GM12878 (cell line): ENCODE measurements around the gene EML1. TPM values are rescaled to one million over a fixed set of nuclear protein-coding genes. Genes with fewer than 3 reads are reported as not detected.
A peak's percentile ranks its signal among the peaks of the same experiment; 100 is the strongest.

Experiments used
- ATAC-seq: fragments of 200-7000 bp; cut with Tn5 transposase; 3 replicates; pipeline ENCODE4 v1.9.1; 2020; ENCODE audit warnings: mild to moderate bottlenecking, moderate library complexity
- BruUV-seq: library from RNA; stranded (reverse); fragments of 400-500 nt; replicated peaks from 2 replicates; lab custom pipeline; 2021; lab: Mats Ljungman, UMichigan
- CTCF ChIA-PET: fragments of 300-600 bp; sonication (Branson Sonifier 250); formaldehyde crosslinking; extraction: SDS; loops from one replicate; lab custom pipeline; 2021; ENCODE audit warnings: inconsistent platforms; lab: Yijun Ruan, JAX
- POLR2A ChIA-PET: fragments of 350-600 bp; formaldehyde crosslinking; extraction: SDS; loops from one replicate; lab custom pipeline; 2021; ENCODE audit warnings: inconsistent platforms; lab: Charles Lee
- RAD21 ChIA-PET: fragments of 300-600 bp; sonication (Branson Sonifier 250); formaldehyde crosslinking; loops from one replicate; lab custom pipeline; 2023; ENCODE audit warnings: antibody characterized with exemption; ENCODE audit not compliant: unreplicated experiment; lab: Charles Lee
- SMC1A ChIA-PET: fragments of 300-600 bp; sonication (Branson Sonifier 250); formaldehyde crosslinking; loops from one replicate; lab custom pipeline; 2023; ENCODE audit not compliant: unreplicated experiment, uncharacterized antibody; lab: Charles Lee
- DNase-seq: peaks from one replicate; pipeline ENCODE4 v3.0.0-alpha.2; 2011; ENCODE audit warnings: low read depth, low spot score
- FAIRE-seq: peaks from 3 replicates; lab custom pipeline; 2011; peaks lifted over from hg19 to GRCh38; lab: Jason Lieb, UNC
- H2AFZ ChIP-seq: 2 replicates; pipeline ENCODE4 v1.6.0; 2011; ENCODE audit warnings: low read depth, low read length, control low read depth; ENCODE audit not compliant: control insufficient read depth
- H3K27ac ChIP-seq: 2 replicates; pipeline ENCODE4 v1.5.1; 2011; ENCODE audit warnings: control low read depth; ENCODE audit not compliant: control insufficient read depth, insufficient read depth
- H3K27me3 ChIP-seq, 2 experiments: replicated peaks in 1 of 2; 2 replicates each; pipeline versions ENCODE4 v1.6.0 to v1.6.1; 2011; ENCODE audit warnings: low read length in 1 of 2; ENCODE audit not compliant: control insufficient read depth in 2 of 2, insufficient read depth in 2 of 2
- H3K36me3 ChIP-seq, 2 experiments: 2 replicates each; pipeline ENCODE4 v1.5.1; 2011; ENCODE audit warnings: low read length in 1 of 2; ENCODE audit not compliant: control insufficient read depth in 2 of 2, insufficient read depth in 2 of 2
- H3K4me1 ChIP-seq: 2 replicates; pipeline ENCODE4 v1.6.1; 2011; ENCODE audit warnings: mild to moderate bottlenecking, low read length, moderate library complexity, mixed read lengths; ENCODE audit not compliant: control insufficient read depth, insufficient read depth
- H3K4me2 ChIP-seq: 2 replicates; pipeline ENCODE4 v1.6.0; 2011; ENCODE audit warnings: control low read depth; ENCODE audit not compliant: control insufficient read depth, insufficient read depth
- H3K4me3 ChIP-seq: fragments of 200-600 bp; sonication (generic); 2 replicates; pipeline ENCODE4 v1.5.1; 2016
- H3K79me2 ChIP-seq: 2 replicates; pipeline ENCODE4 v1.6.0; 2011; ENCODE audit warnings: low read length; ENCODE audit not compliant: control insufficient read depth, insufficient read depth
- H3K9ac ChIP-seq: 2 replicates; pipeline ENCODE4 v1.8.0; 2011; ENCODE audit warnings: low read length, control low read depth, mixed read lengths; ENCODE audit not compliant: control insufficient read depth, insufficient read depth
- H3K9me3 ChIP-seq: replicated peaks from 3 replicates; pipeline ENCODE4 v1.5.1; 2011; ENCODE audit warnings: mild to moderate bottlenecking, low read length; ENCODE audit not compliant: control insufficient read depth, insufficient read depth
- H4K20me1 ChIP-seq: 2 replicates; pipeline ENCODE4 v1.6.0; 2011; ENCODE audit not compliant: control insufficient read depth, insufficient read depth
- ATF7 ChIP-seq: fragments of 450-650 bp; IDR thresholded peaks from 2 replicates; pipeline ENCODE4 v1.6.1; 2016; ENCODE audit warnings: low read depth, mild to moderate bottlenecking
- BHLHE40 ChIP-seq, 2 experiments: fragments of 450-650 bp in 1 of 2; IDR thresholded peaks; 2 replicates each; pipeline ENCODE4 v1.6.1; 2011 to 2017; ENCODE audit warnings: low read depth in 2 of 2, borderline replicate concordance in 1 of 2, improper control_type of control experiment in 1 of 2, low read length in 1 of 2, mild to moderate bottlenecking in 1 of 2
- CBFB ChIP-seq: IDR thresholded peaks from 2 replicates; pipeline ENCODE4 v1.6.1; 2016; ENCODE audit warnings: antibody characterized with exemption, low read depth
- CBX3 ChIP-seq: fragments of 200-600 bp; sonication (generic); IDR thresholded peaks from 2 replicates; pipeline ENCODE4 v1.6.1; 2016; ENCODE audit warnings: low read depth, borderline replicate concordance
- CREM ChIP-seq: IDR thresholded peaks from 2 replicates; pipeline ENCODE4 v1.6.1; 2014; ENCODE audit warnings: antibody characterized with exemption, low read depth
- EP300 ChIP-seq, 2 experiments: fragments of 150-350 bp in 1 of 2; IDR thresholded peaks; 2 replicates each; pipeline ENCODE4 v1.6.1; 2011 to 2012; ENCODE audit warnings: low read depth in 2 of 2, low read length in 2 of 2, borderline replicate concordance in 1 of 2, improper control_type of control experiment in 1 of 2, inconsistent platforms in 1 of 2; ENCODE audit not compliant: control insufficient read depth in 1 of 2
- GATAD2B ChIP-seq: fragments of 450-650 bp; conservative IDR thresholded peaks from 2 replicates; pipeline ENCODE4 v1.6.1; 2017; ENCODE audit warnings: low read depth, mild to moderate bottlenecking, moderate library complexity
- HDAC6 ChIP-seq: fragments of 200-600 bp; sonication (generic); IDR thresholded peaks from one replicate; pipeline ENCODE4 v1.8.0; 2017; ENCODE audit warnings: antibody characterized with exemption; ENCODE audit not compliant: unreplicated experiment
- IKZF1 ChIP-seq: fragments of 450-650 bp; conservative IDR thresholded peaks from 2 replicates; pipeline ENCODE4 v1.6.1; 2017; ENCODE audit warnings: antibody characterized with exemption, mild to moderate bottlenecking
- KDM1A ChIP-seq: fragments of 200-600 bp; sonication (generic); IDR thresholded peaks from 2 replicates; pipeline ENCODE4 v1.6.1; 2016; ENCODE audit warnings: borderline replicate concordance
- LARP7 ChIP-seq: fragments of 450-650 bp; IDR thresholded peaks from 2 replicates; pipeline ENCODE4 v1.6.1; 2017; ENCODE audit warnings: mild to moderate bottlenecking
- MEF2B ChIP-seq: fragments of 450-650 bp; IDR thresholded peaks from 2 replicates; pipeline ENCODE4 v1.6.1; 2018; ENCODE audit warnings: mild to moderate bottlenecking, moderate library complexity; ENCODE audit not compliant: partially characterized antibody, poor library complexity, severe bottlenecking
- MTA2 ChIP-seq: fragments of 450-650 bp; IDR thresholded peaks from 2 replicates; pipeline ENCODE4 v1.6.1; 2016; ENCODE audit warnings: low read depth, mild to moderate bottlenecking, moderate library complexity
- NFYA ChIP-seq: IDR thresholded peaks from 2 replicates; pipeline ENCODE4 v1.6.1; 2011; ENCODE audit warnings: low read depth, mild to moderate bottlenecking, low read length, improper control_type of control experiment, borderline replicate concordance
- NR2C2 ChIP-seq: IDR thresholded peaks from 2 replicates; pipeline ENCODE4 v1.6.1; 2011; ENCODE audit warnings: borderline replicate concordance, low read depth; ENCODE audit not compliant: control insufficient read depth, insufficient read length
- POU2F2 ChIP-seq: IDR thresholded peaks from 3 replicates; pipeline ENCODE4 v1.6.1; 2011; ENCODE audit warnings: low read depth, mild to moderate bottlenecking, low read length, borderline replicate concordance
- SMARCA5 ChIP-seq: fragments of 450-650 bp; IDR thresholded peaks from 2 replicates; pipeline ENCODE4 v1.6.1; 2017; ENCODE audit warnings: mild to moderate bottlenecking
- TCF3 ChIP-seq: IDR thresholded peaks from 2 replicates; pipeline ENCODE4 v1.6.1; 2012; ENCODE audit warnings: low read depth, mild to moderate bottlenecking, low read length, borderline replicate concordance; ENCODE audit not compliant: insufficient read depth
- YBX1 ChIP-seq: fragments of 450-650 bp; IDR thresholded peaks from 2 replicates; pipeline ENCODE4 v1.6.1; 2016; ENCODE audit warnings: antibody characterized with exemption
- ZSCAN29 ChIP-seq: fragments of 450-650 bp; IDR thresholded peaks from 2 replicates; pipeline ENCODE4 v1.6.1; 2017; ENCODE audit warnings: mild to moderate bottlenecking, moderate library complexity
- whole genome bisulfite sequencing: methylation state at CpG from one replicate; pipeline ENCODE4 v1.1.6; 2016; ENCODE audit warnings: low lambda C conversion rate; ENCODE audit not compliant: insufficient replicate concordance, insufficient coverage; ENCODE audit errors: missing lambda C conversion rate; 5-methylcytosine and 5-hydroxymethylcytosine counted together
- in situ Hi-C: fragments of 300-500 bp; cut with MboI; formaldehyde crosslinking; loops from 9 replicates; pipeline ENCODE4 v1.14.3; 2018; ENCODE audit warnings: mixed read lengths
- intact Hi-C: fragments of 100-400 bp; cut with micrococcal nuclease; formaldehyde crosslinking; loops from one replicate; pipeline ENCODE4 v1.14.2; 2022; ENCODE audit not compliant: unreplicated experiment
- polyA plus RNA-seq, 11 experiments: library from polyadenylated mRNA; depleted of rRNA in 4 of 11; unstranded in 6 of 11; stranded (reverse) in 5 of 11; fragments of >200 nt; fragmentation: Nextera tagmentation in 4 of 11; fragmentation: Illumina TruSeq in 1 of 11; extraction: Ambion mirVana in 4 of 11; extraction: Trizol in 1 of 11; gene quantifications; 1 replicate in 1 of 11; 2 replicates in 10 of 11; pipeline versions ENCODE4 v1.2.1 to v1.2.3, GENCODE V29; 2011 to 2016; ENCODE audit warnings: inconsistent platforms in 2 of 11, missing spikeins in 2 of 11, low read depth in 1 of 11
- total RNA-seq, 4 experiments: library from RNA; depleted of rRNA in 3 of 4; stranded (reverse); fragments of >200 nt in 3 of 4; fragmentation: Illumina TruSeq in 1 of 4; extraction: Trizol in 1 of 4; gene quantifications; 2 replicates each; pipeline versions ENCODE4 v1.2.1 to v1.2.3, GENCODE V29; 2013 to 2021
- TF ChIP-seq, protein P1 (sequence below): IDR thresholded peaks from 2 replicates; pipeline ENCODE4 v1.6.1; 2011; ENCODE audit warnings: low read depth, low read length, improper control_type of control experiment, borderline replicate concordance
- TF ChIP-seq, protein P2 (sequence below): fragments of 450-650 bp; IDR thresholded peaks from 2 replicates; pipeline ENCODE4 v1.6.1; 2017; ENCODE audit warnings: antibody characterized with exemption, mild to moderate bottlenecking, moderate library complexity

Gene EML1
- total and polyA plus RNA-seq, 10 of the 15 experiments (the other 5 are each of a cell fraction or from before 2014, with no cell fraction given) = 0.05 to 3.4 (median 0.11) TPM; not detected in 3

- in situ Hi-C loops = no loop called here
- Histone ChIP-seq H4K20me1 (no peaks in the 10 kb centered on the region), H3K4me2 (peak overlapping the region; percentile 50; the same call in 1 of the 2 replicates), H3K9me3 (no peaks in the 10 kb centered on the region), H3K9ac (no peak overlapping the region), H2AFZ (no peak overlapping the region), H3K4me3 (no peak overlapping the region), H3K79me2 (no peaks in the 10 kb centered on the region), H3K27ac (no peak overlapping the region), H3K4me1 (no peaks in the 10 kb centered on the region; the same call in 1 of the 2 replicates), H3K36me3 (no peaks in the 10 kb centered on the region), H3K27me3 (peaks cover 0 to 19% of the 10 kb centered on the region in 2 experiments; a peak in 2 of 4 replicates)
- TF ChIP-seq, protein P1, sequence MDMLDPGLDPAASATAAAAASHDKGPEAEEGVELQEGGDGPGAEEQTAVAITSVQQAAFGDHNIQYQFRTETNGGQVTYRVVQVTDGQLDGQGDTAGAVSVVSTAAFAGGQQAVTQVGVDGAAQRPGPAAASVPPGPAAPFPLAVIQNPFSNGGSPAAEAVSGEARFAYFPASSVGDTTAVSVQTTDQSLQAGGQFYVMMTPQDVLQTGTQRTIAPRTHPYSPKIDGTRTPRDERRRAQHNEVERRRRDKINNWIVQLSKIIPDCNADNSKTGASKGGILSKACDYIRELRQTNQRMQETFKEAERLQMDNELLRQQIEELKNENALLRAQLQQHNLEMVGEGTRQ = no peak
- TF ChIP-seq YBX1 (no peak), MTA2 (peak; percentile 56; the same call in 1 of the 2 replicates), ATF7 (peak; percentile 67), TCF3 (no peak), EP300 (IDR thresholded peaks at IDR 0.05; ENCODE audit: borderline replicate concordance in 1 of 2, control insufficient read depth in 1 of 2, low read depth in 2 of 2, low read length in 2 of 2) (no peak), NR2C2 (no peak), KDM1A (no peak), CBX3 (no peak), IKZF1 (no peak), MEF2B (peak; percentile 30), HDAC6 (no peak), GATAD2B (no peak), LARP7 (no peak), BHLHE40 (IDR thresholded peaks at IDR 0.05; ENCODE audit: borderline replicate concordance in 1 of 2, low read depth in 2 of 2, low read length in 1 of 2) (no peak), POU2F2 (no peak), ZSCAN29 (no peak), CREM (no peak), SMARCA5 (no peak), CBFB (no peak), NFYA (no peak)
- TF ChIP-seq, protein P2, sequence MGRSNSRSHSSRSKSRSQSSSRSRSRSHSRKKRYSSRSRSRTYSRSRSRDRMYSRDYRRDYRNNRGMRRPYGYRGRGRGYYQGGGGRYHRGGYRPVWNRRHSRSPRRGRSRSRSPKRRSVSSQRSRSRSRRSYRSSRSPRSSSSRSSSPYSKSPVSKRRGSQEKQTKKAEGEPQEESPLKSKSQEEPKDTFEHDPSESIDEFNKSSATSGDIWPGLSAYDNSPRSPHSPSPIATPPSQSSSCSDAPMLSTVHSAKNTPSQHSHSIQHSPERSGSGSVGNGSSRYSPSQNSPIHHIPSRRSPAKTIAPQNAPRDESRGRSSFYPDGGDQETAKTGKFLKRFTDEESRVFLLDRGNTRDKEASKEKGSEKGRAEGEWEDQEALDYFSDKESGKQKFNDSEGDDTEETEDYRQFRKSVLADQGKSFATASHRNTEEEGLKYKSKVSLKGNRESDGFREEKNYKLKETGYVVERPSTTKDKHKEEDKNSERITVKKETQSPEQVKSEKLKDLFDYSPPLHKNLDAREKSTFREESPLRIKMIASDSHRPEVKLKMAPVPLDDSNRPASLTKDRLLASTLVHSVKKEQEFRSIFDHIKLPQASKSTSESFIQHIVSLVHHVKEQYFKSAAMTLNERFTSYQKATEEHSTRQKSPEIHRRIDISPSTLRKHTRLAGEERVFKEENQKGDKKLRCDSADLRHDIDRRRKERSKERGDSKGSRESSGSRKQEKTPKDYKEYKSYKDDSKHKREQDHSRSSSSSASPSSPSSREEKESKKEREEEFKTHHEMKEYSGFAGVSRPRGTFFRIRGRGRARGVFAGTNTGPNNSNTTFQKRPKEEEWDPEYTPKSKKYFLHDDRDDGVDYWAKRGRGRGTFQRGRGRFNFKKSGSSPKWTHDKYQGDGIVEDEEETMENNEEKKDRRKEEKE = no peak
- intact Hi-C loops = no loop called here
- 18% methylated on average over 2 of the region's 2 CpGs for WGBS
- DNase-seq = no peak
- peak; percentile 77 for FAIRE-seq
- SMC1A ChIA-PET = interaction anchor here (1.1 kb wide), 1 partner anchor 10 kb away, joined by 3 read pairs; no protein-coding TSS in a partner anchor
- ATAC-seq = peak; percentile 74
- RAD21 ChIA-PET = interaction anchor here (1.6 kb wide), 1 partner anchor 15 kb away, joined by 4 read pairs; no protein-coding TSS in a partner anchor
- BruUV-seq = no TSS peak
- CTCF ChIA-PET = interaction anchor here (1.5 kb wide), 1 partner anchor 106 kb away, joined by 5 read pairs; the partner anchor contains the start of gene CYP46A1
- POLR2A ChIA-PET = no interaction called here
These were observed 3.6 kb upstream of the EML1 start for GRCh38 chr14:99789581-99789980.
